Cardiac septum (tissue), 1 donor: ENCODE measurements around the gene LTO1. TPM values are rescaled to one million over a fixed set of nuclear protein-coding genes. Genes with fewer than 3 reads are reported as not detected.
"Not testable (repeated sequence)": the region's sequence is repeated elsewhere in the genome, so short reads cannot be mapped to it uniquely, and the experiment has no call there.

Experiments
- DNase-seq: peaks from one replicate; pipeline ENCODE4 v3.0.0-alpha.2; 2020; ENCODE audit warnings: low spot score
- intact Hi-C: fragments of 100-400 bp; cut with DNase I; formaldehyde crosslinking; loops from one replicate; pipeline ENCODE4 v1.14.0; 2022
- total RNA-seq: library from RNA; stranded (reverse); fragmentation: NEBNext Ultra II Directional; extraction: Animal tissue kit (Norgen Biotek cat#: 25700); gene quantifications from one replicate; pipeline ENCODE4 v1.2.1, GENCODE V29; 2021
- donor health status: DM: no; HTN: no; CAD: no.

Gene LTO1
- total RNA-seq, 1 donor from 2014 or later = 11.8 TPM

GRCh38 chr11:69702769-69703452, 27.8 kb upstream of the LTO1 start:
- intact Hi-C loops = no loop called here

GRCh38 chr11:69702239-69702691, 27.1 kb upstream of the LTO1 start:
- intact Hi-C loops = no loop called here
- no peak for DNase-seq

More at GRCh38 chr11:69702769-69703452, 27.8 kb upstream of the LTO1 start:
- no peak for DNase-seq

- peak; percentile 78 for DNase-seq
- intact Hi-C loops = no loop called here
Observed at GRCh38 chr11:69700278-69701140, 25.4 kb upstream of the LTO1 start.

GRCh38 chr11:69699213-69699612, 24.1 kb upstream of the LTO1 start:
- intact Hi-C loops = no loop called here
- peak; percentile 66 for DNase-seq

GRCh38 chr11:69698362-69698761, 23.2 kb upstream of the LTO1 start:
- intact Hi-C loops = no loop called here
- peak; percentile 14 for DNase-seq

- peak; percentile 38 for DNase-seq
- intact Hi-C loops = no loop called here
Observed at GRCh38 chr11:69697861-69698260, 22.7 kb upstream of the LTO1 start.

GRCh38 chr11:69697469-69697843, 22.3 kb upstream of the LTO1 start:
- DNase-seq = peak; percentile 58
- intact Hi-C loops = no loop called here

- intact Hi-C loops = no loop called here
- DNase-seq = peak; percentile 47
Observed at GRCh38 chr11:69696749-69697468, 21.8 kb upstream of the LTO1 start.

- intact Hi-C loops = not testable (repeated sequence)
- peak; percentile 19 for DNase-seq
Observed at GRCh38 chr11:69695995-69696394, 20.8 kb upstream of the LTO1 start.

- DNase-seq = no peak
- intact Hi-C loops = no loop called here
Observed at GRCh38 chr11:69695581-69695980, 20.4 kb upstream of the LTO1 start.

- peak; percentile 50 for DNase-seq
- intact Hi-C loops = no loop called here
Observed at GRCh38 chr11:69694781-69695180, 19.6 kb upstream of the LTO1 start.

GRCh38 chr11:69692422-69692821, 17.3 kb upstream of the LTO1 start:
- DNase-seq = no peak
- intact Hi-C loops = no loop called here

- intact Hi-C loops = no loop called here
- DNase-seq = no peak
Observed at GRCh38 chr11:69691463-69691862, 16.3 kb upstream of the LTO1 start.

- intact Hi-C loops = loop anchor here (5.0 to 10.0 kb wide), 2 partner anchors 225 to 503 kb away; no protein-coding TSS in a partner anchor
- no peak for DNase-seq
Observed at GRCh38 chr11:69689484-69690319, 14.5 kb upstream of the LTO1 start.

GRCh38 chr11:69687969-69688771, 13.0 kb upstream of the LTO1 start:
- DNase-seq = not testable (repeated sequence)
- intact Hi-C loops = loop anchor here (2.0 to 10.0 kb wide), 3 partner anchors 201 to 504 kb away; no protein-coding TSS in a partner anchor

- intact Hi-C loops = loop anchor here (2.0 to 10.0 kb wide), 3 partner anchors 202 to 505 kb away; no protein-coding TSS in a partner anchor
- peak; percentile 61 for DNase-seq
Observed at GRCh38 chr11:69686856-69687255, 11.7 kb upstream of the LTO1 start.

GRCh38 chr11:69686452-69686851, 11.3 kb upstream of the LTO1 start:
- DNase-seq = peak; percentile 58
- intact Hi-C loops = loop anchor here (2.0 to 10.0 kb wide), 3 partner anchors 202 to 506 kb away; no protein-coding TSS in a partner anchor

GRCh38 chr11:69685348-69685747, 10.2 kb upstream of the LTO1 start:
- DNase-seq = peak; percentile 26
- intact Hi-C loops = loop anchor here (5.0 to 10.0 kb wide), 2 partner anchors 229 to 507 kb away; no protein-coding TSS in a partner anchor
